OCI-LY7 (cell line): ENCODE measurements around the gene SENP1.

ENCODE experiments used
- EZH2phosphoT487 ChIP-seq: fragments of 200-600 bp; sonication (generic); IDR thresholded peaks from 2 replicates; pipeline ENCODE4 v1.6.1; 2018; ENCODE audit warnings: low read depth, borderline replicate concordance, mild to moderate bottlenecking, mixed run types, antibody characterized with exemption, low read length, moderate library complexity, mixed read lengths
- TF ChIP-seq, protein P1 (sequence below): fragments of 200-600 bp; sonication (generic); conservative IDR thresholded peaks from 2 replicates; pipeline ENCODE4 v1.5.1; 2014; ENCODE audit warnings: mild to moderate bottlenecking, antibody characterized with exemption, low read length, moderate library complexity, mixed read lengths

DNA sequence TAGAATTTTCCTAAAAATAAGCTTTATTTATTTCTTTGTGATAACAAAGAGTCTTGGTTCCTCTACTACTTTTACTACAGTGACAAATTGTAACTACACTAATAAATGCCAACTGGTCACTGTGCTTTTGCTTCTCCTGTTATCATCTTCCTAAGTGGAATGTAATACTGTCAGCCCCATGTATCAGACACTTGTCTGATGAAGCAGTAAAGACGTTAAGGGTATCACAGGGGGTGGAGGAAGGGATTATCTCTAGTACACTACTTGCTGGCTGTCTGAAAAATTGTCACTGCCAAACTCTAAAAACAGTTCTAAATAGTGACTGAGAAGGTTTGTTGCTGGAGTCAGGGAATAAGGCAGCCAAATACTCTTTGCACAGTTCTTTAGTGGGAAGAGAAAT is 40.1 kb upstream of the SENP1 start:
- TF ChIP-seq, protein P1, sequence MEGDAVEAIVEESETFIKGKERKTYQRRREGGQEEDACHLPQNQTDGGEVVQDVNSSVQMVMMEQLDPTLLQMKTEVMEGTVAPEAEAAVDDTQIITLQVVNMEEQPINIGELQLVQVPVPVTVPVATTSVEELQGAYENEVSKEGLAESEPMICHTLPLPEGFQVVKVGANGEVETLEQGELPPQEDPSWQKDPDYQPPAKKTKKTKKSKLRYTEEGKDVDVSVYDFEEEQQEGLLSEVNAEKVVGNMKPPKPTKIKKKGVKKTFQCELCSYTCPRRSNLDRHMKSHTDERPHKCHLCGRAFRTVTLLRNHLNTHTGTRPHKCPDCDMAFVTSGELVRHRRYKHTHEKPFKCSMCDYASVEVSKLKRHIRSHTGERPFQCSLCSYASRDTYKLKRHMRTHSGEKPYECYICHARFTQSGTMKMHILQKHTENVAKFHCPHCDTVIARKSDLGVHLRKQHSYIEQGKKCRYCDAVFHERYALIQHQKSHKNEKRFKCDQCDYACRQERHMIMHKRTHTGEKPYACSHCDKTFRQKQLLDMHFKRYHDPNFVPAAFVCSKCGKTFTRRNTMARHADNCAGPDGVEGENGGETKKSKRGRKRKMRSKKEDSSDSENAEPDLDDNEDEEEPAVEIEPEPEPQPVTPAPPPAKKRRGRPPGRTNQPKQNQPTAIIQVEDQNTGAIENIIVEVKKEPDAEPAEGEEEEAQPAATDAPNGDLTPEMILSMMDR: no peak
- no peak for TF ChIP-seq EZH2phosphoT487
